OCI-LY1 (cell line): Measurements from ENCODE around the gene INSR.

Source experiments
- H2AFZ ChIP-seq: fragments of 200-600 bp; sonication (generic), shearing (Covaris generic); 2 replicates; pipeline ENCODE4 v1.6.0; 2014; ENCODE audit warnings: antibody characterized with exemption, mild to moderate bottlenecking, low read length
- H3F3A ChIP-seq: fragments of 200-600 bp; sonication (generic), shearing (Covaris generic); 2 replicates; pipeline ENCODE4 v1.6.0; 2014; ENCODE audit warnings: mild to moderate bottlenecking, antibody characterized with exemption, low read length, moderate library complexity; ENCODE audit not compliant: insufficient read depth
- H3K27ac ChIP-seq: fragments of 200-600 bp; sonication (generic); 2 replicates; pipeline ENCODE4 v1.5.1; 2014; ENCODE audit warnings: low read length, mixed run types, mild to moderate bottlenecking, low read depth; ENCODE audit not compliant: poor library complexity, severe bottlenecking
- H3K27me3 ChIP-seq: fragments of 200-600 bp; sonication (generic); 2 replicates; pipeline ENCODE4 v1.6.0; 2014; ENCODE audit warnings: antibody characterized with exemption, mild to moderate bottlenecking, low read length, moderate library complexity; ENCODE audit not compliant: insufficient read depth
- H3K36me3 ChIP-seq: fragments of 200-600 bp; sonication (generic); 2 replicates; pipeline ENCODE4 v1.6.1; 2014; ENCODE audit warnings: mild to moderate bottlenecking, antibody characterized with exemption, low read length, moderate library complexity, mixed read lengths; ENCODE audit not compliant: insufficient read depth
- H3K4me1 ChIP-seq: fragments of 200-600 bp; sonication (generic); 2 replicates; pipeline ENCODE4 v1.5.1; 2014; ENCODE audit warnings: mild to moderate bottlenecking, low read length, moderate library complexity; ENCODE audit not compliant: insufficient read depth, severe bottlenecking
- H3K4me2 ChIP-seq: fragments of 200-600 bp; sonication (generic), shearing (Covaris generic); 2 replicates; pipeline ENCODE4 v1.6.1; 2014; ENCODE audit warnings: low read length
- H3K4me3 ChIP-seq: fragments of 200-600 bp; sonication (generic); 2 replicates; pipeline ENCODE4 v1.5.1; 2014; ENCODE audit warnings: low read length, low read depth, mild to moderate bottlenecking, mixed read lengths; ENCODE audit not compliant: poor library complexity, severe bottlenecking
- H3K79me2 ChIP-seq: fragments of 200-600 bp; shearing (Covaris generic); 2 replicates; pipeline ENCODE4 v1.6.1; 2016; ENCODE audit warnings: mixed run types, low read length, mixed read lengths; ENCODE audit not compliant: insufficient read depth
- H3K9ac ChIP-seq: fragments of 200-600 bp; sonication (generic), shearing (Covaris generic); 2 replicates; pipeline ENCODE4 v1.6.1; 2014; ENCODE audit warnings: mild to moderate bottlenecking, low read length, mixed read lengths
- H3K9me2 ChIP-seq: fragments of 200-600 bp; sonication (generic), shearing (Covaris generic); 2 replicates; pipeline ENCODE4 v1.6.1; 2014; ENCODE audit warnings: low read depth, mild to moderate bottlenecking, low read length, mixed read lengths
- H3K9me3 ChIP-seq: fragments of 200-600 bp; shearing (Covaris generic); 2 replicates; pipeline ENCODE4 v1.6.1; 2014; ENCODE audit warnings: low read length, mixed read lengths
- H4K20me1 ChIP-seq: fragments of 200-600 bp; sonication (generic), shearing (Covaris generic); 2 replicates; pipeline ENCODE4 v1.6.0; 2016; ENCODE audit warnings: mild to moderate bottlenecking, low read length; ENCODE audit not compliant: insufficient read depth
- CTCF ChIP-seq: fragments of 200-600 bp; sonication (generic), shearing (Covaris generic); IDR thresholded peaks from 2 replicates; pipeline ENCODE4 v1.5.1; 2017; ENCODE audit warnings: mild to moderate bottlenecking, antibody characterized with exemption, low read length, moderate library complexity, mixed read lengths
- EZH2 ChIP-seq: fragments of 200-600 bp; sonication (generic), shearing (Covaris generic); IDR thresholded peaks from 2 replicates; pipeline ENCODE4 v1.8.0; 2017; ENCODE audit warnings: borderline replicate concordance, mixed run types, mild to moderate bottlenecking, antibody characterized with exemption, low read length, moderate library complexity, mixed read lengths

Gene INSR

DNA sequence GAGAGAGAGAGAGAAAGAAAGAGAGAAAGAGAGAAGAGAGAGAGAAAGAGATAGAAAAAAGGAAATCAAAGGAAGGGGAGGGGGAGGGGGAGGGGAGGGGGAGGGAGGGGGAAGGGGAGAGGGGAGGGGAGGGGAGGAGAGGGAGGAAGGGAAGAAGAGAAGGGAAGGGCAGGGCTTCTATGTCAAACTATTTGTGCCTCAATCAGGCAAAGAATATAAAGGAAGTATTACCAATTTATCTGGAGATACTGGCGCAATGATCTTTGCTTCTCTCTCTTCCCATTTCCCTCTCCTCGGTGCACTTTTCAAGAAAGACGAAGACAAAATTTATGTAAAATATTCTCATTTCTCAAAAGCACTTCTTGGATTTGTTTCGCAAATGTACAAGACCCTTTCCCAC is 9.3 kb upstream of the INSR start:
- Histone ChIP-seq H3K9me3 (no peaks in the 10 kb centered on the region), H4K20me1 (no peaks in the 10 kb centered on the region), H3K4me3 (no peak overlapping the region), H3K9ac (no peak overlapping the region), H3K4me2 (no peak overlapping the region), H3K9me2 (no peaks in the 10 kb centered on the region), H3K27ac (no peak overlapping the region), H3F3A (no peaks in the 10 kb centered on the region), H2AFZ (no peak overlapping the region), H3K27me3 (no peaks in the 10 kb centered on the region), H3K79me2 (no peaks in the 10 kb centered on the region), H3K4me1 (peaks cover 9% of the 10 kb centered on the region), H3K36me3 (no peaks in the 10 kb centered on the region)
- TF ChIP-seq CTCF: no peak
- TF ChIP-seq EZH2: no peak

- TF ChIP-seq EZH2 (no peak), CTCF (no peak)
- Histone ChIP-seq H4K20me1 (no peaks in the 10 kb centered on the region), H3F3A (no peaks in the 10 kb centered on the region), H3K27me3 (no peaks in the 10 kb centered on the region), H3K9me2 (no peaks in the 10 kb centered on the region), H3K9ac (no peak overlapping the region), H3K79me2 (no peaks in the 10 kb centered on the region), H3K27ac (no peak overlapping the region), H3K36me3 (no peaks in the 10 kb centered on the region), H3K4me2 (no peak overlapping the region), H3K4me3 (no peak overlapping the region), H3K9me3 (no peaks in the 10 kb centered on the region), H2AFZ (no peak overlapping the region), H3K4me1 (no peaks in the 10 kb centered on the region)
These were observed 7.3 kb upstream of the INSR start for GRCh38 chr19:7301525-7301924.

DNA sequence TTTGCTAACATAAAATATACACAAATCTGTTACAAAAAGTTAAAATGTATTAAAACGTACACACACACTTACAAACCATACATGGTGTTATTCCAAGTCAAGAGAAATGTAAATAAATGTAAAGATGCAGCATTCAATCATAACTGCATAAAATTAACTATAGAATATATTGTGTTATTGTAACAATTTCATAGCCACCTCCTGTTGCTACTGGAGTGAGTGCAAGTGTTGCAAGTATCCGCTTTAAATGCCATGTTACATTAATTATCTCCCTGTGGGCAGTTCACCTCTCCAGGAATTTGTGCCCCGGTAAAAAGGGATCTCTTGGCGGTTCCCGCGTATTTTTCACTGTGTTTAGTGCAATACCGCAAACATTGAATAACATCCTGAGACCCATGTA is 3.5 kb upstream of the INSR start:
- Histone ChIP-seq H3K79me2 (no peaks in the 10 kb centered on the region), H3K36me3 (no peaks in the 10 kb centered on the region), H3K27me3 (no peaks in the 10 kb centered on the region), H3K9me2 (no peaks in the 10 kb centered on the region), H3F3A (no peaks in the 10 kb centered on the region), H3K4me1 (peaks cover 11% of the 10 kb centered on the region), H2AFZ (no peak overlapping the region), H3K4me3 (no peak overlapping the region), H3K4me2 (no peak overlapping the region), H3K9ac (no peak overlapping the region), H3K9me3 (no peaks in the 10 kb centered on the region), H4K20me1 (no peaks in the 10 kb centered on the region), H3K27ac (no peak overlapping the region)
- TF ChIP-seq CTCF (no peak), EZH2 (no peak)
